Psoas muscle (tissue), 8 donors: ENCODE measurements around the gene RNH1. TPM values are rescaled to one million over a fixed set of nuclear protein-coding genes. Genes with fewer than 3 reads are reported as not detected.

Experiments
- ATAC-seq, 4 donors: fragments of 200-7000 bp; cut with Tn5 transposase; one replicate each; pipeline ENCODE4 v1.9.1; 2020; ENCODE audit warnings: moderate library complexity in 3 of 4, mild to moderate bottlenecking in 2 of 4
- DNase-seq, 2 donors: peaks; one replicate each; pipeline ENCODE4 v3.0.0-alpha.2; 2020
- H3K27ac ChIP-seq: fragments of 200-600 bp; one replicate; pipeline ENCODE4 v1.8.0; 2022
- H3K27me3 ChIP-seq, 3 donors: fragments of 200-600 bp in 1 of 3; one replicate each; pipeline versions ENCODE4 v1.6.1 to v1.8.0; 2013 to 2022; ENCODE audit warnings: low read length in 2 of 3, mild to moderate bottlenecking in 2 of 3, moderate library complexity in 1 of 3; ENCODE audit not compliant: insufficient read depth in 3 of 3
- H3K36me3 ChIP-seq, 2 donors: fragments of 200-600 bp in 1 of 2; one replicate each; pipeline versions ENCODE4 v1.6.1 to v1.8.0; 2013 to 2022; ENCODE audit warnings: low read depth in 1 of 2, mild to moderate bottlenecking in 1 of 2, moderate library complexity in 1 of 2; ENCODE audit not compliant: insufficient read depth in 1 of 2
- H3K4me1 ChIP-seq: fragments of 200-600 bp; one replicate; pipeline ENCODE4 v1.8.0; 2022
- H3K4me3 ChIP-seq: fragments of 200-600 bp; one replicate; pipeline ENCODE4 v1.8.0; 2022; ENCODE audit warnings: mild to moderate bottlenecking
- H3K9me3 ChIP-seq: fragments of 200-600 bp; one replicate; pipeline ENCODE4 v1.8.0; 2022
- WGBS, 3 donors: extraction: QIAGEN DNeasy Blood & Tissue Kit; methylation state at CpG; one replicate each; pipeline versions ENCODE4 v1.1.6 to v1.1.7; 2013; 5-methylcytosine and 5-hydroxymethylcytosine counted together
- intact Hi-C, 2 donors: fragments of 100-400 bp; cut with DNase I; formaldehyde crosslinking; loops; one replicate each; pipeline versions ENCODE4 v1.11.0 to v1.14.2; 2022
- polyA plus RNA-seq, 3 donors: library from polyadenylated mRNA; stranded (reverse); fragments of 200-250 nt; gene quantifications; one replicate each; pipeline ENCODE4 v1.2.3, GENCODE V29; 2013
- total RNA-seq, 4 donors: library from RNA; stranded (reverse); fragmentation: NEBNext Ultra II Directional in 2 of 4; extraction: Animal tissue kit (Norgen Biotek cat#: 25700) in 2 of 4; gene quantifications; one replicate each; pipeline versions ENCODE4 v1.2.1 to v1.2.4, GENCODE V29; 2021 to 2023
- TF ChIP-seq, protein P1 (sequence below): fragments of 200-600 bp; IDR thresholded peaks from one replicate; pipeline ENCODE4 v1.8.0; 2022; ENCODE audit warnings: antibody characterized with exemption
- donor health status: healthy with polysubstance abuse.
- donor health status: DM: no; HTN: no; CAD: no; lungs with moderate emphysema.
- donor health status: Bipolar disorder and iron deficiency.
- donor health status: healthy.
- donor health status: DM: yes; HTN: yes; CAD: no.
- donor health status: DM: no; HTN: no; CAD: no.
- donor health status: DM: no; HTN: no; CAD: no.
- donor health status: DM: yes; HTN: yes; CAD: no.

RNH1 gene
- total and polyA plus RNA-seq, 7 donors: 103 to 181 (median 106) TPM

DNA sequence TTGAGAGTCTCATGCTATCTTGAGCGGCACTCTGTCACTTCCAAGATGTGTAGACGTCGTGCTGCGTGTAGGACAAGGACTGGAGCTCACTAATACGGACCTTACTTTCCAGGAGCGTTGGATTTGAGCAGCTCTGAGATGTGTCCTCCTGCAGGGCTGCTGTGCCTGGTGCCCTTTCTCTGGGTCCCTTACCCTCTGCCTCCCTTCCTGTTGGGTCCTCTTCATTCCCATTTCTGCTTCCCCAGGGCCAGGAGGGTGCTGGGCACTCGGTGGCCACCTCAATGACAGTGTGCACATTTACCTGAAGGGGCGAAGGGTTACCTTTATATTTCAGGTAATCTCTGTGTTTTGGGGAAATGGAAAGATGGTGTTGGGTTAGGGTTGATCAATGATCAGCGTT lies 53.0 kb downstream of the RNH1 start:
- 87 to 91% (median 89%) methylated on average over 9 of the region's 9 CpGs for WGBS, 3 donors
- Histone ChIP-seq H3K9me3 (no peaks in the 10 kb centered on the region), H3K4me3 (no peak overlapping the region), H3K4me1 (peaks cover 20% of the 10 kb centered on the region), H3K36me3 (peaks cover 0 to 34% of the 10 kb centered on the region in 2 donors), H3K27ac (no peak overlapping the region), H3K27me3 (no peaks in the 10 kb centered on the region)
- DNase-seq (no peak), ATAC-seq (no peak)
- TF ChIP-seq, protein P1, sequence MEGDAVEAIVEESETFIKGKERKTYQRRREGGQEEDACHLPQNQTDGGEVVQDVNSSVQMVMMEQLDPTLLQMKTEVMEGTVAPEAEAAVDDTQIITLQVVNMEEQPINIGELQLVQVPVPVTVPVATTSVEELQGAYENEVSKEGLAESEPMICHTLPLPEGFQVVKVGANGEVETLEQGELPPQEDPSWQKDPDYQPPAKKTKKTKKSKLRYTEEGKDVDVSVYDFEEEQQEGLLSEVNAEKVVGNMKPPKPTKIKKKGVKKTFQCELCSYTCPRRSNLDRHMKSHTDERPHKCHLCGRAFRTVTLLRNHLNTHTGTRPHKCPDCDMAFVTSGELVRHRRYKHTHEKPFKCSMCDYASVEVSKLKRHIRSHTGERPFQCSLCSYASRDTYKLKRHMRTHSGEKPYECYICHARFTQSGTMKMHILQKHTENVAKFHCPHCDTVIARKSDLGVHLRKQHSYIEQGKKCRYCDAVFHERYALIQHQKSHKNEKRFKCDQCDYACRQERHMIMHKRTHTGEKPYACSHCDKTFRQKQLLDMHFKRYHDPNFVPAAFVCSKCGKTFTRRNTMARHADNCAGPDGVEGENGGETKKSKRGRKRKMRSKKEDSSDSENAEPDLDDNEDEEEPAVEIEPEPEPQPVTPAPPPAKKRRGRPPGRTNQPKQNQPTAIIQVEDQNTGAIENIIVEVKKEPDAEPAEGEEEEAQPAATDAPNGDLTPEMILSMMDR: no peak
- intact Hi-C loops: loop anchor here in 1 of 2 donors (5.0 kb wide), 1 partner anchor 48 kb away; no protein-coding TSS in a partner anchor

GRCh38 chr11:453564-453963 lies 53.5 kb downstream of the RNH1 start:
- intact Hi-C loops: loop anchor here in 1 of 2 donors (5.0 kb wide), 1 partner anchor 49 kb away; no protein-coding TSS in a partner anchor
- Histone ChIP-seq H3K4me1 (peaks cover 24% of the 10 kb centered on the region), H3K27ac (no peak overlapping the region), H3K9me3 (no peaks in the 10 kb centered on the region), H3K4me3 (no peak overlapping the region), H3K27me3 (no peaks in the 10 kb centered on the region), H3K36me3 (peaks cover 0 to 34% of the 10 kb centered on the region in 2 donors)
- DNase-seq: no peak
- TF ChIP-seq, protein P1: no peak
- ATAC-seq: no peak
- 83 to 91% (median 87%) methylated on average over 13 of the region's 13 CpGs for WGBS, 3 donors

GRCh38 chr11:452916-453527 lies 54.0 kb downstream of the RNH1 start:
- intact Hi-C loops: loop anchor here in 1 of 2 donors (5.0 kb wide), 1 partner anchor 49 kb away; no protein-coding TSS in a partner anchor
- Histone ChIP-seq H3K9me3 (no peaks in the 10 kb centered on the region), H3K4me3 (no peak overlapping the region), H3K27ac (no peak overlapping the region), H3K27me3 (no peaks in the 10 kb centered on the region), H3K4me1 (peaks cover 27% of the 10 kb centered on the region), H3K36me3 (peaks cover 0 to 34% of the 10 kb centered on the region in 2 donors)
- no peak for ATAC-seq
- TF ChIP-seq, protein P1: no peak
- DNase-seq: no peak
- 85 to 89% (median 87%) methylated on average over 19 of the region's 19 CpGs for WGBS, 3 donors

- H3K4me1 ChIP-seq: peaks cover 27% of the 10 kb centered on the region
- no peaks in the 10 kb centered on the region for H3K9me3 ChIP-seq
- H3K27ac ChIP-seq: no peak overlapping the region
- intact Hi-C loops: loop anchor here in 1 of 2 donors (5.0 kb wide), 1 partner anchor 50 kb away; no protein-coding TSS in a partner anchor
- ATAC-seq (no peak), DNase-seq (no peak)
- H3K4me3 ChIP-seq: no peak overlapping the region
- WGBS, 3 donors: 83 to 92% (median 89%) methylated on average over 11 to 12 of the region's 12 CpGs
- H3K27me3 ChIP-seq: no peaks in the 10 kb centered on the region
- H3K36me3 ChIP-seq: peaks cover 0 to 28% of the 10 kb centered on the region in 2 donors
- TF ChIP-seq, protein P1: no peak
Observed at GRCh38 chr11:452203-452744, 54.8 kb downstream of the RNH1 start.
